ENCODE results near the gene SORCS2.

The SORCS2 gene

GRCh38 chr4:7367406-7367805, 175.1 kb downstream of the SORCS2 start:
- H3K4me2 ChIP-seq (ENCODE audit: low read length): no peak overlapping the region
- H3K27me3 ChIP-seq (ENCODE audit: insufficient read depth, low read length): no peaks in the 10 kb centered on the region
- H3K27ac ChIP-seq (ENCODE audit: low read depth, low read length, poor library complexity, severe bottlenecking): no peak overlapping the region
- H3K4me3 ChIP-seq (ENCODE audit: low read depth, low read length, poor library complexity, severe bottlenecking): no peak overlapping the region
- H3K79me2 ChIP-seq (ENCODE audit: insufficient read depth, low read length): no peaks in the 10 kb centered on the region
- H3K9ac ChIP-seq (ENCODE audit: low read length): no peak overlapping the region
- H3K4me1 ChIP-seq (ENCODE audit: insufficient read depth, low read length, severe bottlenecking): no peaks in the 10 kb centered on the region
- no peaks in the 10 kb centered on the region for H3K9me2 ChIP-seq (ENCODE audit: low read depth, low read length)
- H3K9me3 ChIP-seq (ENCODE audit: low read length): no peaks in the 10 kb centered on the region
- no peaks in the 10 kb centered on the region for H4K20me1 ChIP-seq (ENCODE audit: insufficient read depth, low read length)
- no peaks in the 10 kb centered on the region for H3F3A ChIP-seq (ENCODE audit: insufficient read depth, low read length)
- no peak for TF ChIP-seq EZH2 (IDR thresholded peaks at IDR 0.05; ENCODE audit: borderline replicate concordance, low read length)
- TF ChIP-seq CTCF (IDR thresholded peaks at IDR 0.05; ENCODE audit: low read length): no peak
- H3K36me3 ChIP-seq (ENCODE audit: insufficient read depth, low read length): no peaks in the 10 kb centered on the region
- H2AFZ ChIP-seq (ENCODE audit: low read length): no peak overlapping the region

- no peaks in the 10 kb centered on the region for H4K20me1 ChIP-seq (ENCODE audit: insufficient read depth, low read length)
- no peak overlapping the region for H3K4me2 ChIP-seq (ENCODE audit: low read length)
- H3F3A ChIP-seq (ENCODE audit: insufficient read depth, low read length): no peaks in the 10 kb centered on the region
- no peak for TF ChIP-seq EZH2 (IDR thresholded peaks at IDR 0.05; ENCODE audit: borderline replicate concordance, low read length)
- no peak for TF ChIP-seq CTCF (IDR thresholded peaks at IDR 0.05; ENCODE audit: low read length)
- H3K79me2 ChIP-seq (ENCODE audit: insufficient read depth, low read length): no peaks in the 10 kb centered on the region
- no peaks in the 10 kb centered on the region for H3K36me3 ChIP-seq (ENCODE audit: insufficient read depth, low read length)
- no peak overlapping the region for H3K9ac ChIP-seq (ENCODE audit: low read length)
- no peak overlapping the region for H2AFZ ChIP-seq (ENCODE audit: low read length)
- no peaks in the 10 kb centered on the region for H3K9me2 ChIP-seq (ENCODE audit: low read depth, low read length)
- H3K9me3 ChIP-seq (ENCODE audit: low read length): no peaks in the 10 kb centered on the region
- H3K27me3 ChIP-seq (ENCODE audit: insufficient read depth, low read length): no peaks in the 10 kb centered on the region
- no peak overlapping the region for H3K27ac ChIP-seq (ENCODE audit: low read depth, low read length, poor library complexity, severe bottlenecking)
- H3K4me3 ChIP-seq (ENCODE audit: low read depth, low read length, poor library complexity, severe bottlenecking): no peak overlapping the region
- no peaks in the 10 kb centered on the region for H3K4me1 ChIP-seq (ENCODE audit: insufficient read depth, low read length, severe bottlenecking)
Observed at GRCh38 chr4:7367864-7368277, 175.5 kb downstream of the SORCS2 start.

- Histone ChIP-seq H3K27ac (ENCODE audit: low read depth, low read length, poor library complexity, severe bottlenecking) (no peak overlapping the region), H2AFZ (ENCODE audit: low read length) (no peak overlapping the region), H3K4me2 (ENCODE audit: low read length) (no peak overlapping the region), H3K9me3 (ENCODE audit: low read length) (no peaks in the 10 kb centered on the region), H3K27me3 (ENCODE audit: insufficient read depth, low read length) (no peaks in the 10 kb centered on the region), H3F3A (ENCODE audit: insufficient read depth, low read length) (no peaks in the 10 kb centered on the region), H3K9ac (ENCODE audit: low read length) (no peak overlapping the region), H3K9me2 (ENCODE audit: low read depth, low read length) (no peaks in the 10 kb centered on the region), H3K4me3 (ENCODE audit: low read depth, low read length, poor library complexity, severe bottlenecking) (no peak overlapping the region), H3K4me1 (ENCODE audit: insufficient read depth, low read length, severe bottlenecking) (no peaks in the 10 kb centered on the region), H3K36me3 (ENCODE audit: insufficient read depth, low read length) (no peaks in the 10 kb centered on the region), H3K79me2 (ENCODE audit: insufficient read depth, low read length) (no peaks in the 10 kb centered on the region), H4K20me1 (ENCODE audit: insufficient read depth, low read length) (no peaks in the 10 kb centered on the region)
- TF ChIP-seq CTCF (IDR thresholded peaks at IDR 0.05; ENCODE audit: low read length) (no peak), EZH2 (IDR thresholded peaks at IDR 0.05; ENCODE audit: borderline replicate concordance, low read length) (no peak)
Observed at GRCh38 chr4:7368296-7368695, 176.0 kb downstream of the SORCS2 start.

Measured in OCI-LY1 (cell line).